Glomerular endothelial cell (primary cell): Measurements from ENCODE around the gene TBC1D30. TPM values are rescaled to one million over a fixed set of nuclear protein-coding genes. Genes with fewer than 3 reads are reported as not detected.
"Not testable (repeated sequence)": the region's sequence is repeated elsewhere in the genome, so short reads cannot be mapped to it uniquely, and the experiment has no call there.

ENCODE experiments used
- DNase-seq: peaks from one replicate; pipeline ENCODE4 v3.0.0-alpha.2; 2011; ENCODE audit warnings: low read depth, low spot score; ENCODE audit errors: extremely low read depth
- total RNA-seq: library from RNA; depleted of rRNA; stranded (reverse); fragments of >200 nt; gene quantifications from 2 replicates; pipeline ENCODE4 v1.2.3, GENCODE V29; 2015

The TBC1D30 gene
- 13.8 and 24.7 TPM in 2 replicates for total RNA-seq

DNA sequence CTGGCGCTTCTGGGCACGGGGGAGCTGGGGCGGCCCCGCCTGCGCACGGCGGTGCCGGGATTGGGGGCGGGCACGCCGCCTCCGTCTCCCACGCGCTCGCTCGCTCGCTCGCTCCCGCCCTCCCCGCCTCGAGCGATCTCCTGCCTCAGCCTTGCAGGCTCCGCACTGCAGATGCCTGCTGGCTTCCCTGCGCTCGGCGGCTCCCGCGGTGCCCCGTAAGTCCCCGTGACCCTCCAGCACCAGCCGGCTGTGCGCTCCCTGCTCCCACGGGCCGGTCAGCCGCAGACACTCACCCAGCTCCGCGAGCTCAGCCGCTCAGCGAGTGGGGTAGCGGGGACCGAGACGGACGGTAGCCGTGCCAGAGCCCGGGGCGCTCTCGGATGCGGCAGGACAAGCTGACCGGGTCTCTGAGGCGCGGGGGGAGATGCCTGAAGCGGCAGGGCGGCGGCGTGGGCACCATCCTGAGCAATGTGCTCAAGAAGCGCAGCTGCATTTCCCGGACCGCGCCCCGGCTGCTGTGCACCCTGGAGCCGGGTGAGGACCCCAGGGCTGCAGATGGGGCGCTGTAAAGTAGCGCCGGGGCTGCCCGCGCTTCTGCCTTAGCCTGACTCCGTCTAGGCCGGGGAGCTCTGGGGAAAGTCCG, at the start of gene TBC1D30:
TBC1D30 (plus strand) TSS at position 148 of the 643 bp plus-strand sequence; CDS start at position 381, 233 bp downstream.
- DNase-seq, result no peak

- not testable (repeated sequence) for DNase-seq
These were observed 49.2 kb upstream of the TBC1D30 start for GRCh38 chr12:64775147-64775736.

DNA sequence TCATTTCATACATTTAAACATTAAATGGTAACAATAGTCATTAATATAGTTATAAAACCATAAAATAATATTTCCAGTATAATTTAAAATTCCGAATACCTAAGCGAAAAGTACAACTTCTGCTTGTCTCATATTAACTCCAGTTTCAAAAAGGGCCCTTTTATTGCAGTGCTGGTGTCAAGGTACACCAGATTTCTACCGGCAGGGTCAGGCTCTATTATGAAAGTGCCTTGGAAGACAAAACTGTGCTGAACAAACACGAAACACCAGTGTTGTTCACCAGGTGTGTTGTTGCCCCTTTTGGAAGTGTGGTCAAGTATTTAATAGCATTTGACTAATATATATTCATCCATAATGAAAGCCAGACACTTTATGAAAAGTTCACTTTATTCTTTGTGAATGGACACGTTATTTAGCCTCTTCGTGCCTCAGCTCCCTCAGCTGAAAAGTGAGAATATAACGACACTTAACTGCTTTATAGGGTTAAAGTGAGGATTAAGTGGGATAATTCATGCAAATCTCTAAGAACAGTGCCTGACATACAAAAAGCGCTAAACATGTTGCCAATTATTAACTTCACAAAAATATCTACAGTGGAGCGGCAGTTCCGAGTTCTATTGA, 45.0 kb upstream of the TBC1D30 start:
- no peak for DNase-seq

GRCh38 chr12:64780132-64780530, 44.3 kb upstream of the TBC1D30 start:
- DNase-seq, result no peak

- no peak for DNase-seq
These were observed 43.7 kb upstream of the TBC1D30 start for GRCh38 chr12:64780531-64781279.

DNA sequence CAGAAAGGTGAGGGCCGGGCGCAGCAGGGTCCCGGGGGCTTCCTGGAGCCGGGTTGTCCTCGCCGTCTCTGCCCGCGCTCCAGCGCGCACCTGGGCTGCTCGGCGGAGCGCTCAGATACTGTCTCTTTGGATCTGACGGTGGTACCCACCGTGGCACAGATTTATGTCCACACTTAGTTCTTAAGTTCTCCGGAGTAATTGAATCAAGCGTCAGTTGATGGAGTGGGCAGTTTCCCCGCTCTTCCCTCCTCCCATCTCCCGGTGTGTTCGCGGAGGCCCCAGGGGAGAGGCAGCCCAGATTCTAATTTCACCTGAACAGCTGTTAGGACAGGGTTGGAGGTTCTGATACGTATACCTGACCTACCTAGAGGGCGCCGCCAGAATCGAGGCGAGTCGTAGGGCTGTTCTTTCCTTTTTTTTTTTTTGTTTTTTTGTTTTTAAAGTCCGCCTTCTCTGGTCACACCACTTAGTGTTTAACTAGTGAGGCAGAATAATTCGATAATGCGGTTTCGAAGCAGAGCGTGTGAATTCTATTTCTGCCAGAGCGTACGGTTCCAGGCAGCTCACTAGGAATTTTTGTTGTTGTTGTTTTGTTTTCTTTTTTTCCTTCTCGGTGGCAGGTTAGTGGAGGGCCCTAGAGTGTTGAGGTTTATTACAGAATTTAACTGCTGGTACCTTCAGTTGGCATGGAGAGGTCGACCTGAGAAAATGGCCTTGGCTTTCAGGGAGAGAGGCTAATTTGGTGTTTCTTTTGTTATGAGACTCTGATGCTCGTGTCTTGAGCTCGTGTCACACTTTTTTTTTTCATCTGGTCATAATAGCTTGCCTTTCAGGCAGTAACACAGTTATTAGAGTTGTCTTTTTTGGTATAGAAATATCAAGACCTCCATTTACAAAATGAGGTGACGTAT, 42.9 kb upstream of the TBC1D30 start:
- DNase-seq, result no peak

DNA sequence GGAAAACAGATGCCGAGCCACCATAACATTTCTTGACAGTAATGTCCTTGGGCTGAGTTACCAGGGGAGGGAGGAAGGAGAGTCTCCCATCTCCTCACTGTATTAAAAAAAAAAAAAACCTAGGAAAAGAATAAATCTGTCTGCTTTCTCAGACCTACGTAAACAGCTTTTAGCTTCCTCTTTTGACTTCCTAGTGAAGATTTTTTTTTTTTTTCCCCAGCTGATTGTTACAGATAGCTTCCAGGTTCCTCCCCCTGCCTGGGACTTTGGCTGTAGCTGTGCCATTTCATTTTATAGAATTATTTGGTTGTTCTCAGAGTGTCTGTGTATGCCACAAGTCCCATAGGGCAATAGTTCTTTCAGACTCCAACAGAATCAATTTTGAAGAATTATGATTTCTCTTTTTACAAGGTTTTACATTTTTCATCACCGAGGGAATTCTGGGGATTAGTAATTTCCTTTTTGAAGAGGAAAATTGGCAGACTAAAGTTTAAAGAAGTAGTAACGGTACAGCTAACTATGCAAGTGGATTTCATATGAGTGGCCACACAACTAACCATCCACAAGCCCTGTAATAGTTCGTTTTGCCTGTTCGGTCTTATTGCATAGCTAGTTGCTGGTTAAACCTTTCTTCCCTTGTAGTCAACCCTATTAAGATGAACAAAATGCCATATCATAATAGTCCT, 42.1 kb upstream of the TBC1D30 start:
- DNase-seq, result no peak

- no peak for DNase-seq
These were observed 38.6 kb upstream of the TBC1D30 start for GRCh38 chr12:64785838-64786237.

- DNase-seq, result no peak
These were observed 34.3 kb upstream of the TBC1D30 start for GRCh38 chr12:64790166-64790565.

DNA sequence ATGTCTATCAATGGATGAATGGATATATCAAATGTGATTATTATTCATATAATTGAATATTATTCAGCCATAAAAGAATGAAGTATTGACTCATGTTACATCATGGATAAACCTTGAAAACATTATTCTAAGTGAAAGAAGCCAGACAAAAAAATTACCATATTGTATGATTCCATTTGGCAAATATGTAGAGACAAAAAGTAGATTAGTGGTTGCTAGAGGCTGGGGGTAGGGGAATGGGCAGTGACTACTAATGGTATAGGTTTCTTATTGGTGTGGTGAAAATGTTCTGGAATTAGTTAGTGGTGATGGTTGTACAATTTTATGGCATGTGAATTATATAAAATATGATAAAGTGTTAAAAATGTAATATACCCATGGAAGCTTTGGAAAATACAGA, 33.4 kb upstream of the TBC1D30 start:
- DNase-seq, result no peak

DNA sequence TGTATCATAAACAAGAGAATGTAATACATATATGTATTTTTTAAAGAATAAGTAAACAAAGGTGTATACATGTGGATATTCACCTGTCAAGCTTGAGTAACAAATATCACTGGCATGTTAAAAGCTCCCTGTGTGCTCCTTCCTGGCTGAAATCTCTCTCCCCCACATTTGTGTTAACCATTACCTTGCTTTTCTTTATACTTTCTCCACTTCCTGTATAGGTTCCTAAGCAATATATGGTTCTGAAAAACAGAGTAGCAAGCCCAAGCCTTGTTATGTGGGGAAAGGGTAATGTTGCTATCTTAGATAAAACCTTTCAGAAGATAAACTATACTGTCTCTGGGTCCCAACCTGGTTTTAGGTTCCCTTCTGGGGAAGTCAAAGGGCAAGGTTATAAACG, 32.3 kb upstream of the TBC1D30 start:
- no peak for DNase-seq

GRCh38 chr12:64793610-64794009, 30.8 kb upstream of the TBC1D30 start:
- no peak for DNase-seq

GRCh38 chr12:64794305-64794704, 30.1 kb upstream of the TBC1D30 start:
- DNase-seq, result no peak

DNA sequence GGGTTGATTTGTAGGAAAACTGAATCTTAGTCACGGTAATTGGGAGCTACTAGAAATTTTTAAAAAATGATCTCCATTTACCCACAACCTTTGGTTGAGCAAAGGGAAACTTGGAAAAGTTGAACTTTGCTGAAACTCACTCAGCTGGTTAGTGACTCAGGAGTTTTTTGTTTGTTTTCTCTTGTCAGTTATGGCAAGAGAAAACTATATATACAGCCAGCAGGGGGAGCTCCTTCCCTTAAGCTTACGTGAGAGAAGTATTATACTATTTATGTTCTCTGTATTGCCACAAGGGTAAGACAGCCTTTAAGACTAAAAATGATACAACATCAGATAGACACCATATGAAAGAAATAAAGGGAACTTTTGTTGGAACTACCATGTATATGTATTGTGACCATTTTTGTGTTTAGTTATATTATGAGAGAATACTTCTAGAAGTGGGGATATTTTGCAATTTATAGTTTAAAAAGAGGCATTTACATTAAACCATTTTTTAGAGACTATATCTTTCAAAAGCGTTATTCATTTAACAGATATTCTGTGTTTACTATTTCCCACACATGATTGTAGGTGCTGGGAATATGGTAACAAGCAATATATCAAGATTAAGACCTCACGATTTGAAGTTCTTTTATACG, 28.1 kb upstream of the TBC1D30 start:
- DNase-seq, result peak; percentile 78

DNA sequence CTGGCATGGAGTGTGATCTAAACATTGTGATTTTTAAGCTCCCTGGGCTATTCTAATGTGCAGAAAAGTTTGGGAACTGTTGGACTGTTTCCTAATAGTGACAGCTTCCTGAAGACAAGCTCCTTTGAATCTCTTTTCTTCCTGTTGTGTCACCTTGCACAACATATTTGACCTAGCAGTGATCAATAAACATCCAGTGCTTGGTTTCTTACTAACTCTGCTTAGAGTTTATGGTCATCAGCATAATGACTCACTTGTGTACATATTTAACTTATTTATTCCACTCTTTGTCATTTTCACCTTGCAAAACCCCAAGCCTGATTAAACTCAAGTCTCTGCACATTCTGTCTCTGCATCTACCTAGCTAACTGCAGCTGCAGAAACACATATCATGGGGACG, 27.3 kb upstream of the TBC1D30 start:
- no peak for DNase-seq

DNA sequence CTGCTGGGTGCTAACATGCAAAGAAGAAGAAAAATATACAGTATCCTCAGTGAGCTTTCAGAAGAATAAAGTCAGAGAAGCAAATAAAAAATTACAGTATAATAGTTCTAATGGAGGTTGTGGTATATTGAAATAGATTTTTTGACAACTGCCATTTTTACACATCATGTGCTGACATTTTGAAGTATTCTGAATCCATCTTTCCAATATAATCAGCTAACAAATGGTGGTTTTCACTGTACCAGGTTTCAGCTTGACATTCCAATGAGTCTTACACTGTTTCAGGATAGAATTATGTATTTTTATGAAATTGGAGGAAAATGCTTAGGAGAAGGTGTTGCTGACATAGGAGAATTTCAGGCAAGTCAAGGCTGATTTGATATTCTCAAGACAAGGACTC, 26.3 kb upstream of the TBC1D30 start:
- no peak for DNase-seq

DNA sequence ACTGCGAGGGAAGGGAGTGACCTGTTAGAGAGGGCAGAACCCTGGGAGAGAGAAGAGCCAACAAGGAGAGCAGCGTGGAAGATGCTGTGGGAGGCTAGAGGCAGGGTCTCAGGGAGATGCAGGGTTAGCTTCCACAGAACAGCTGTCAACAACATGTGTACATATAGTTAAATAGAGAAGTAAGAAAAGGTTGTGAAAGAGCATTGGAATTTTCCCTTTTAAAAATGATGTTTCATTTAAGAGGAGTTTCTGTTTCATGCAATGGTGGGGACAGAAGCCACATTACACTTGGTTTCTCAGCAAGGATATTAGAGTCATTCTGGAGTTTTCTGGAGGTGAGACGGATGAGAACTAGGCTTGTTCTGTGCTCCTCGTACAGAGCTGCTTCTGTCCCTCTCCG, 23.8 kb upstream of the TBC1D30 start:
- no peak for DNase-seq

DNA sequence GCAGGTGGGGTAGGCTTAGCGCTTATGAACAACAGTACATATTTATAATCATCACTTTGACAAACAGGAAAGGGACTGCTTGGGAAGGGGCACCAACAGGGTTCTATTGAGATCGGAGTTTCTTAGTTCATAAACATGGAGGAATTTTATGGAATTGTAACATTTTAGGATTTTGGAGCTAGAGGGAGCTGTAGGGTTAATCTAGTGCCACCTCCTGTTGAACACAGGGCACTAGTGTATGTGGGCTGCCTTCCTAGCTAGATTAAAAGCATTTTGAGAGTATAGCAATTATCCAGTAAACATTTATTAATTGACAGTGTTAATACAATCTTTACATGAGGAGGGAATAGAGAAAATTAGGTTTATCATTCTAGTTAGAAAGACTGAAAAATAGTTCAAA, 23.1 kb upstream of the TBC1D30 start:
- DNase-seq, result no peak

- not testable (repeated sequence) for DNase-seq
These were observed 22.2 kb upstream of the TBC1D30 start for GRCh38 chr12:64802180-64802775.
